ENCODE measurements around the gene SH2D7. TPM values are rescaled to one million over a fixed set of nuclear protein-coding genes. Genes with fewer than 3 reads are reported as not detected.

Gene SH2D7
- total RNA-seq, 1 experiment from 2014 or later, result not detected

- Histone ChIP-seq H3K9me3 (no peaks in the 10 kb centered on the region), H3K4me1 (peaks cover 22% of the 10 kb centered on the region; the same call in 1 of the 2 replicates), H3K27me3 (replicated peaks; ENCODE audit: control insufficient read depth, insufficient read depth, low read length) (no peaks in the 10 kb centered on the region), H3K4me3 (ENCODE audit: low read depth, low read length) (no peak overlapping the region), H3K36me3 (ENCODE audit: control insufficient read depth, insufficient read depth, low read length) (no peaks in the 10 kb centered on the region)
- ChIA-PET CTCF (interaction anchor here (0.6 to 1.0 kb wide), 3 partner anchors 9 to 177 kb away, joined by 3 to 5 read pairs (median 4); no protein-coding TSS in a partner anchor), POLR2A (interaction anchor here (0.6 kb wide), 1 partner anchor 373 kb away, joined by 6 read pairs; no protein-coding TSS in a partner anchor)
- H3K27ac Mint-ChIP-seq (ENCODE audit: unreplicated experiment), result no peak overlapping the region
- H3K4me1 Mint-ChIP-seq (ENCODE audit: low read depth, unreplicated experiment), result peaks cover 6% of the 10 kb centered on the region
- TF ChIP-seq CTCF (IDR thresholded peaks at IDR 0.05; ENCODE audit: insufficient read depth in 1 of 2, low read depth in 1 of 2, low read length in 1 of 2, severe bottlenecking in 1 of 2, unreplicated experiment in 1 of 2), result no peak
- intact Hi-C loops (cut with micrococcal nuclease; ENCODE audit: unreplicated experiment), result no loop called here
- no peaks in the 10 kb centered on the region for H3K36me3 Mint-ChIP-seq (ENCODE audit: insufficient read depth, unreplicated experiment)
- no peak overlapping the region for H3K4me3 Mint-ChIP-seq (ENCODE audit: unreplicated experiment)
- H3K27me3 Mint-ChIP-seq (ENCODE audit: insufficient read depth, unreplicated experiment), result no peaks in the 10 kb centered on the region
- DNase-seq, result peak in 1 of 2 experiments; percentile 31
- no TSS peak for BruUV-seq (replicated peaks)
- no peaks in the 10 kb centered on the region for H3K9me3 Mint-ChIP-seq (ENCODE audit: unreplicated experiment)
Observed at GRCh38 chr15:78065284-78065872, 27.0 kb upstream of the SH2D7 start.

GRCh38 chr15:78065973-78066946 is 26.1 kb upstream of the SH2D7 start:
- ChIA-PET CTCF (interaction anchor here (0.6 to 1.7 kb wide), 4 partner anchors 10 to 176 kb away, joined by 3 to 5 read pairs (median 4); no protein-coding TSS in a partner anchor), POLR2A (interaction anchor here (0.6 kb wide), 1 partner anchor 372 kb away, joined by 6 read pairs; no protein-coding TSS in a partner anchor)
- intact Hi-C loops (cut with micrococcal nuclease; ENCODE audit: unreplicated experiment), result no loop called here
- Histone ChIP-seq H3K4me3 (ENCODE audit: low read depth, low read length) (no peak overlapping the region), H3K9me3 (no peaks in the 10 kb centered on the region), H3K4me1 (peaks cover 22% of the 10 kb centered on the region; the same call in 1 of the 2 replicates), H3K36me3 (ENCODE audit: control insufficient read depth, insufficient read depth, low read length) (no peaks in the 10 kb centered on the region), H3K27me3 (replicated peaks; ENCODE audit: control insufficient read depth, insufficient read depth, low read length) (no peaks in the 10 kb centered on the region)
- H3K27me3 Mint-ChIP-seq (ENCODE audit: insufficient read depth, unreplicated experiment), result no peaks in the 10 kb centered on the region
- no peaks in the 10 kb centered on the region for H3K36me3 Mint-ChIP-seq (ENCODE audit: insufficient read depth, unreplicated experiment)
- BruUV-seq (replicated peaks), result no TSS peak
- H3K4me3 Mint-ChIP-seq (ENCODE audit: unreplicated experiment), result no peak overlapping the region
- peaks cover 6% of the 10 kb centered on the region for H3K4me1 Mint-ChIP-seq (ENCODE audit: low read depth, unreplicated experiment)
- H3K27ac Mint-ChIP-seq (ENCODE audit: unreplicated experiment), result no peak overlapping the region
- no peak for TF ChIP-seq CTCF (IDR thresholded peaks at IDR 0.05; ENCODE audit: insufficient read depth in 1 of 2, low read depth in 1 of 2, low read length in 1 of 2, severe bottlenecking in 1 of 2, unreplicated experiment in 1 of 2)
- no peaks in the 10 kb centered on the region for H3K9me3 Mint-ChIP-seq (ENCODE audit: unreplicated experiment)
- no peak for DNase-seq

Data from Caco-2 (cell line).